CMK (cell line): ENCODE data around the gene TSPAN15.

Experiments used
- DNase-seq: peaks from one replicate; pipeline ENCODE4 v3.0.0-alpha.2; 2010; ENCODE audit warnings: low read depth

Gene TSPAN15

GRCh38 chr10:69451209-69451783 lies at the start of gene TSPAN15:
TSS of gene TSPAN15 (plus strand) at chr10:69451465. CDS start at chr10:69451595, 130 bp downstream.
- DNase-seq: peak; percentile 68

- DNase-seq: no peak
These were observed 48.9 kb upstream of the TSPAN15 start for GRCh38 chr10:69402386-69402785.

DNA sequence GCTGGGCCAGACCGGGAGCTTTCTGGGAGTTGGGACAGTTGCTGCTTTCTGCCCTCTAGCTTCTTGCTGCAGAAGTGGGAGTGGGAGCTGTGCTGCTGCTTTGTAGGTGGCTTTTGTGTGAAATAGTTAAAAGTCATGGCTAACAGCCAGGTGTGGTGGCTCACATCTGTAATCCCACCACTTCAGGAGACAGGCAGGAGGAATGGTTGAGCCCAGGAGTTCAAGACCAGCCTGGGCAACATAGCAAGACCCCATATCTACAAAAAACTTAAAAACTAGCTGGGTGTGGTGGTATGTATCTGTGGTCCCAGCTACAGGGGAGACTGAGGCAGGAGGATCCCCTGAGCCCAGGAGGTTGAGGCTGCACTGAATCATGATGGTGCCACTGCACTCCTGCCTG lies 48.2 kb upstream of the TSPAN15 start:
- DNase-seq: no peak

GRCh38 chr10:69403519-69403918 lies 47.7 kb upstream of the TSPAN15 start:
- DNase-seq: no peak

GRCh38 chr10:69404786-69405185 lies 46.5 kb upstream of the TSPAN15 start:
- no peak for DNase-seq

GRCh38 chr10:69405221-69405620 lies 46.0 kb upstream of the TSPAN15 start:
- DNase-seq: no peak

DNA sequence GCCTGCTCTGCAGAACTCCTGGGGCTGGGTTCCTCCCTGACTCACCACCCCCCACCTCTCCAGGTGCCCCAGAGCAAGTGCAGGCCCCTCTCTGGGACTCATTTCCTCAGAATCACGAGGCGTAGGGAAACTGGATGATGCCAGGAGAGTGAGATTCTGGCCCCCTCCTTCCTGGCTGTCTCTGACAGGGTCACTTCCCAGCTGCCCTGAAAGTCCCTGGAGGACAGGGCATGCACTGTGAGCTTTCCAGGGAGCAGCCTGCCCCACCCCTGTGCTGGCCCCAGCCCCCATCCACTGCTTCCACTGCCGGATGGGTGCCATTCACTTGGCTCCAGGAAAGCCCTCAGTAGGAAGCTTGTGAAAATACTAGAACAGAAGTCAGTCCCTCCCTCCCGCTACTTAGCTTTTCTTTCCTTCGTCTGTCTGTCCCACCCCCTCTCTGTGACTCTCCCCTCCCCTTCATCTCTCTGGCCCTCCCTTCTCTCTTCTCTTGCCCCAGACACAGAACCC lies 44.9 kb upstream of the TSPAN15 start:
- DNase-seq: no peak

GRCh38 chr10:69406816-69407580 lies 44.3 kb upstream of the TSPAN15 start:
- DNase-seq: no peak

- no peak for DNase-seq
These were observed 43.5 kb upstream of the TSPAN15 start for GRCh38 chr10:69407621-69408301.

DNA sequence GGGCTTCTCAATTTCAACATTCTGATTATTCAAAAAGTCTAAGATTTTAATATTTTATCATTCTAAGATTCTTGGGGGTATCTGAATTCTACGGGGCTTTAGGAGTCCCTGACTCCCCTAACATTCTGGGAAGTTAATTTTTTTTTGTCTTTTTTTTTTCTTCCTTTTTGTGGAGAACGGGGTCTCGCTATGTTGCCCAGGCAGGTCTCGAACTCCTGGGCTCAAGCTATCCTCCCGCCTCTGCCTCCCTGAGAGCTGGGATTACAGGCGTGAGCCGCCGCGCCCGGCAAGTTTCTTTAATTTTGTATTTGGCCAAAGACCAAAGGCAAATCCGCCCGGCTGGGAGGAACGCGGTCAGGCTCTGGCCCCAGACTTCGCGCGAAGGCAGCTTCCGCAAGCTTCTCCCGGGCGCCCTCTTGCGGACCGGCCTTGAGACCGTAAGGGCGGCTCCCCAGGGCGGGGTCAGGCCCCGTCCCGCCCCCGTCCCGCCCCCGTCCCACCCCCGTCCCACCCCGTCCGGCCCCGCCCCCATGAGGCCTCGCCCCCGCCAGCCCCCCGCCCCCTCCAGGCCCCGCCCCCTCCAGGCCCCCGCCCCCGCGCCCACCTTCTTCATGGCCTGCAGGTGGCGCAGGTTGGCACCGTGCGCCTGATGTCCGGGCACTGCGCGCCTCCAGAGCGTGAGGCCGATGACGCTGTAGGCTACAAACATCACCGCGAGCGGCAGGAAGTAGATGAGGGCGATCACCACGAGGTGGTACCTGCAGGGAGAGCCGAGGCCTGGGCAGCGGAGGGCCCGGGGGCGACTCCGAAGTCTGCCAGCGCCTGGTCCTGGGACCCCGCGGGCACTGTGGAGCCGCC lies 42.7 kb upstream of the TSPAN15 start:
- DNase-seq: peak; percentile 84

DNA sequence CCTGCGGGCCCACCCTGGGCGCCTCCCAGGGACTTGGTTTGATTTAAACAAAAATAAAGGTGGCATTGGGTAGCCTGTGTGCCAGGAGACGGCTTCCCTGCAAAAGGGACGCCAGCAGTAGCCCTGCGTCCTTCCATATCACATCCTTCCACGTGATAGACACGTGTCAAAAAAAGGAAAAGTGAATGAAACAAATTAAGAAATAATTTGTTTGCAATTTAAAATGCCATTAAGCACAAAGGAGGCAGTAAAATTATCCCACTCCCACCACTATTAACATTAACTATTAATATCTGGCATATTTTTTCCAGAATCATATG lies 42.1 kb upstream of the TSPAN15 start:
- DNase-seq: no peak

GRCh38 chr10:69409968-69410367 lies 41.3 kb upstream of the TSPAN15 start:
- no peak for DNase-seq

DNA sequence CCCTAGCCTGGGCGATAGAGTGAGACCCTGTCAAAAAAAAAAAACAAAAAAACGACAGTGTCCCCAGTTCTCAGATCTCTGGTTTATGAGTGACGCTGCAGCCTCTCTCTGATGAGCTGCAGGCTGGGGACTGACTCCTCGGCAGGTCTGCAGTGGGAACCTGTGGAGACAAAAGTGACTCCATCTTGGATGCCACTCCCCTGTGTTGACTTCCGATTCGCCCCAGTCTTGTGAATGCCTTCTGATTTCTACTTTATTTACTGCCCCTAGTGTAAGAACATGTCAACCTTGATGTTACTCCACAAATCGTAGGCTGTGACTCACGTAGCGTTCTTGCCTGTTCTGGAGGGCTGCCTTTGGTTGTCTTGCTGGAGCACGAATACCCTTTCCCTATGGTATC lies 40.8 kb upstream of the TSPAN15 start:
- no peak for DNase-seq

DNA sequence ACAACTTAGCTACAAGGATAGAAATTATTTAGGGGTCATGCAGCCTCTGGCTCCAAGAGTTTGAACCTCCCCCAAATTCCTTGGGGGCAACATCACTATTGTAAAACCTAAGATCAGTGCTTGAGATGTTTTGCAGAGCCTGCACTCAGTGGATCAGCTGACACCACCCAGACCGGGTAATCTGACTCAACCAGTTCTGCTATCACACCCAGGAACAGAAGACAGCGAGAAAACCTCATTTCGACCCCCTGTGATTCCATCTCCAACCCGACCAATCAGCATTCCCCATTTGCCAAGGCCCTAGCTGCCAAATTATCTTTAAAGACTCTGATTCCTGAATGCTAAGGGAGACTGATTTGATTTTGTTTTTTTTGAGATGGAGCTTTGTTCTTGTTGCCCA lies 39.8 kb upstream of the TSPAN15 start:
- no peak for DNase-seq

DNA sequence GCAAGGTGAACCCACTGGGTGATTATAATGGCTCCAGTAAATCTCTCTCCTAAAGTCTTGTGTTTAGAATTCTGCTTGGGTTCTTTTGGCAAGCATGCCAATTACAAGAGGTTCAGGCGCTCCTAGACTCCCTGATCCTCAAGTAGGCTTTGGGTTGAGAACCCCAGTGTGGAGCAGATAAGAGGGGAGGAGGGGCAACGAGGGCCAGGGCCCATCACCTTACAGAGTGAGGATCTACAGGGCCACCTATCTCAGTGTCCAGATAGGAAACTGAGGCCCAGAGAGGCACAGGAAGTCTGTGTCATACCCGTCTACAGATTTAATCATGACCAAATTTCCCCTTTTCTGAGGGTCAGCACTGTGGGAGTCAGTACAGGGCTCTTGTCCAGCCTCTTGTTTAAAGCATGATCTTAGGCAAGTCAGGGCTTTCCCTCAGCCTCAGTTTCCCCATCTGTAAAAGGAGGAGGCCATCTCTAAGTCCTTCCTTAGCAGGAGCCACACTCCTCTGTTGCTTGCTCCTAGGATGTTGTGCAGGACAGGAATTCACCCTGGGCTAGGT lies 39.0 kb upstream of the TSPAN15 start:
- peak; percentile 60 for DNase-seq

DNA sequence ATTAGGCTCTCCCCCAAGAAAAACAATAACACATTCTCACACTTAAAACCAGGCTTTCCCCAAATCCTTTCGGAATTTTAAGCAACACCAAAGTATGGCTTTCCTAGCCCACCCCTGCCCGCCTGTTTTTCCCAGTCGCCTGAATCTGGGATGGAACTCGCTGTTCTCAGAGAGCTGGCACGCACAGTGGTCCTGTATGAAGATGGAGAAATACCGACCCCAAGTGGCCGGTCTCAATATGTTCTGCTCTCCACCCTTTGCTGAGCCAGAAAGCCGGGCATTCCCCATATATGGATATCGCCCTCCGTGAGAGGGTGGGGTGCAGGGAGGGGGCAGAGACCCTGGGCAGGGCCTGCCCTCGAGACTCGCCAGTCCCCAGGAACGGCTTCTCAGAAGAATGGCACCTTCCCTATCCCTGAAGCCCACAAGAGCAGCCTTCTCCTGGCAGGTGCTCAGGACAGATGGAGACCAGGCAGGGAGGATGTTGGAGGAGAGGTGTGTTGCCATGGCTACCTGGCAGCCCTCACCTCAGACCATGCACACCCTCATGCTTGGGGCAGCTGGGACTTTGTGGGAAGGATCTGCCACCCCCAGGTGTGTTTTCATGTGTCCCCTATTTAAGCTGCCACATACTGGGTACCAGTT lies 37.9 kb upstream of the TSPAN15 start:
- no peak for DNase-seq

DNA sequence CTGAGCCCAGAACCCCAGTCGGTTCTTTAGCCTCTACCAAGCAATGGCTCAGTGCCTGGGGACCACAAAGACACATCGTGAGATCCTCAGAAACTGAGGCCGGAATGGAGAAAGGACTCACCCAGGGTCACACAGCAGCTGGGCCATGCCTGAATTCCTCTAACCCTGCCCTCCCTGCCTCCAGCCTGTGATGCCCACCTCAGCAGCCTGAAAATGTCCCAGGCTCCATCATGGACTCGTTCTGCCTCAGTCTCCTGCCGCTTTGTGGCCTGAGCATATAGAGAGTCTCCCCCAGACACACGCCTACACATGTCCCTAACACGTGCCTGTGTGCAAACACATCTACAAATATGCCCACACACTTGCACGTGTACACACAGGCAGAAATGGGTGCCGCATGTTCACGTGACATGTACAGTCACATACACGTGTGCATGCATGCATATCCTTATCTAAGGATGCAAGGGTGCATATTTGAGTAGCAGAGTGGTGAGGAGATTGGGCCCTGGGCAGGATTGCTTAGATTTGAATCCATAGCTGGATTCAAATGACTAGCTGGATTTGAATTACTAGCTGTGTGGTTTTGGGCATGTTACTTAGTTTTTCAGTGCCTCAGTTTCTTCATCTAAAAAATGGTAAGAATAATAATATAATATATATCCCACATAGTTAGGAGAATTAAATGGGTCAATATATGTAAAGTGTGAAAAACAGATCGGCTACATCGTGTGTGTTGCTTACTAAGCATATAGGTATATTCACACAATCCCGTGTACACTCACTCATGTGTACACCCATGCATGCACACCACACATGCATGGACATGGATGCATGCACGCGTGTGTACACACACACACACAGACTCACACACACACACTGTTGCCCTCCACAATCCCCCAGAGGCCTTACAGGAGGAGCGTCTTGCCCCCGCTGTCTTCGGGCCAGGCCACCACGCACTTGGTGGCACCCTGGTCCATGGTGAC lies 36.9 kb upstream of the TSPAN15 start:
- no peak for DNase-seq

- DNase-seq: no peak
These were observed 36.2 kb upstream of the TSPAN15 start for GRCh38 chr10:69415049-69415448.

- no peak for DNase-seq
These were observed 35.3 kb upstream of the TSPAN15 start for GRCh38 chr10:69415951-69416350.

DNA sequence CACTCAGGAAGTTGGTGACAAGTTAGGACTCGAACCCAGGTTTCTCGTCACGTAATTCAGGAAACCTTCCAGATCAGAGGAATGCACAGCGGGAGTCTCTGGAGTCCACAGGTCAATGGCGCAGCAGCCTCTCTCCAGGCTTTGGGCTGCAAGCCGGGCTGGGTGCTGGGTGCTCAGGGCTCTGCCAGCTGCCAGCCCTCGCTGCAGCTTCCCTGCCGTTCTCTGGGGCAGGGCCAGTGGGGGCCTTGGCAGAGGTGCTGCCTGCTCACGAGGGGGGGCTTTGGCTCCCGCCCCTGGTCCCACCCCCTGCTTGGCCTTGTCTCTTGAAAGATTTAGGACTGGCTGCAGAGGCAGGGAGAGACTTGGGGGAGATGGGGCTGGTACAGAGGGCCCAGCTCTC lies 34.6 kb upstream of the TSPAN15 start, which contains the start of gene TACR2:
Gene TACR2, minus strand, starts transcription at position 224 of the 400 bp plus-strand sequence. CDS start 595 bp downstream, outside the sequence.
- DNase-seq: no peak
